ENCODE measurements around the gene ZPBP2.

GRCh38 chr17:39926588-39927100 is 58.6 kb downstream of the ZPBP2 start:
- TF ChIP-seq CREB5 (CRISPR knock-in tag; IDR thresholded peaks at IDR 0.05; ENCODE audit: low read depth), result no peak
- no peak for TF ChIP-seq PPARA (CRISPR knock-in tag; IDR thresholded peaks at IDR 0.05; ENCODE audit: borderline replicate concordance)
- no peak for TF ChIP-seq ZC3H10 (CRISPR knock-in tag; IDR thresholded peaks at IDR 0.05)
- TF ChIP-seq ZNF8 (CRISPR knock-in tag; IDR thresholded peaks at IDR 0.05), result no peak
- TF ChIP-seq ZFP30 (CRISPR knock-in tag; IDR thresholded peaks at IDR 0.05), result no peak
- no peak for TF ChIP-seq GLIS3 (CRISPR knock-in tag; IDR thresholded peaks at IDR 0.05)
- no peak for TF ChIP-seq ARNTL (CRISPR knock-in tag; IDR thresholded peaks at IDR 0.05; ENCODE audit: borderline replicate concordance, low read depth)
- TF ChIP-seq ISL1 (CRISPR knock-in tag; IDR thresholded peaks at IDR 0.05), result no peak
- no peak for TF ChIP-seq TSHZ2 (CRISPR knock-in tag; IDR thresholded peaks at IDR 0.05)
- TF ChIP-seq TCF4 (CRISPR knock-in tag; IDR thresholded peaks at IDR 0.05; ENCODE audit: borderline replicate concordance), result no peak
- TF ChIP-seq ZNF70 (CRISPR knock-in tag; IDR thresholded peaks at IDR 0.05), result no peak
- TF ChIP-seq OSR1 (CRISPR knock-in tag; IDR thresholded peaks at IDR 0.05), result no peak
- no peak for TF ChIP-seq TOX (CRISPR knock-in tag; IDR thresholded peaks at IDR 0.05; ENCODE audit: borderline replicate concordance)
- TF ChIP-seq ESRRG (CRISPR knock-in tag; IDR thresholded peaks at IDR 0.05), result no peak

Measured in SK-N-SH treated with all-trans-retinoic acid at 6 μM for 48 hours (cell line).